ENCODE measurements around the gene NAA25. TPM values are rescaled to one million over a fixed set of nuclear protein-coding genes. Genes with fewer than 3 reads are reported as not detected.

Gene NAA25
- total RNA-seq, result 10 to 100 TPM; 28.1 to 46.5 (median 42.0) TPM
- polyA plus RNA-seq, result 10 to 100 TPM; 10.9 to 27.3 (median 12.3) TPM
- long read RNA-seq, donor 1, full-length matches to known transcripts, result 4 of 47 reads
- long read RNA-seq, donor 1, partial matches to known transcripts, result 32 of 47 reads
- long read RNA-seq, donor 1, other reads (novel, unspliced or antisense), result 11 of 47 reads
- long read RNA-seq, donor 2, full-length matches to known transcripts, result 1 of 89 reads
- long read RNA-seq, donor 2, partial matches to known transcripts, result 62 of 89 reads
- long read RNA-seq, donor 2, other reads (novel, unspliced or antisense), result 26 of 89 reads

DNA sequence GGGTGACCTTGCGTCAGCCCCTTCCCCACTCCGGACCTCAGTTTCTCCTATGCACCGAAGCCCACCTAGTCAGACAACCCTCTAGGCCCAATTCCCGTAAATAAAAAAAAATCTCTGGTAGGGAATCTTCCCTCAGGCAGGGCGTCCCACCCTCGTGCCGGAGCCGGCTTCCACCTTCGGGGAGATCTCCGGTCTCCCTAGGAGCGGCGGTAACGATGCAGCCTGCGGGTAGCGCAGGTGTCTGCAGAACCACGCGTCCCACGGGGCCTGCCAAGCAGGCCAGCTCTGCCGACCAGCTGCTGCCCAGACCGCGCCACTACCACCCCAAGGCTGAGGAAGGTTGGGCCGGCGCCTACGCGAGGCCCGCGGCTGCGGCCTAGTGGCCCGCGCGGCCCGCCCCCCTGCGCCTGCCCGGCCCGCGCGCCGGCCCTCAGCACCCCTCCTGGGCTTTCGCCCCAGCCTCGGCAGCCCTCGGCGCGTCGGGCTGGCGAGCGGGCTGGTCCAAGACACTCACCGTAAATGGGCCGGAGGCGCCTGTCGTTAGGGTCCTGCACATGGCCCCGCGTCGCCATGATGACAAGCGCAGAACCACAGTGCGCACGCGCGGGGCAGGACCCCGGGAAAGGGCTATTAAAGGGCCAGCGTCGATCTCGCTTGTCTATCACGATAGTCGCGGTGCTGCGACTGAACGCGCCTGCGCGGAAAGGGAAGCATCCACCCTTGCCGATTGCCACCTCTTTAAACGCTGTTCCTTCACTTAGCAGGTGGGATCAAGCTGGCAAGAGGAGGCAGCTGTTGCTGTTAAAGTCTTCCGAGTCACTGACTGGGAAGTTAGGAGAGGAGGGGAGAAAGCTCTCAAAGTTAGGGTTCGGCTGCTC, at the start of gene NAA25:
NAA25 (minus strand) TSS at position 582 of the 878 bp plus-strand sequence; CDS start at position 572, 10 bp downstream.
- peak within 1 kb of the TSS; percentile 89 for H3K27ac ChIP-seq
- H3K4me1 ChIP-seq, result peaks cover 36% of the 10 kb centered on the region
- TF ChIP-seq, protein P1, sequence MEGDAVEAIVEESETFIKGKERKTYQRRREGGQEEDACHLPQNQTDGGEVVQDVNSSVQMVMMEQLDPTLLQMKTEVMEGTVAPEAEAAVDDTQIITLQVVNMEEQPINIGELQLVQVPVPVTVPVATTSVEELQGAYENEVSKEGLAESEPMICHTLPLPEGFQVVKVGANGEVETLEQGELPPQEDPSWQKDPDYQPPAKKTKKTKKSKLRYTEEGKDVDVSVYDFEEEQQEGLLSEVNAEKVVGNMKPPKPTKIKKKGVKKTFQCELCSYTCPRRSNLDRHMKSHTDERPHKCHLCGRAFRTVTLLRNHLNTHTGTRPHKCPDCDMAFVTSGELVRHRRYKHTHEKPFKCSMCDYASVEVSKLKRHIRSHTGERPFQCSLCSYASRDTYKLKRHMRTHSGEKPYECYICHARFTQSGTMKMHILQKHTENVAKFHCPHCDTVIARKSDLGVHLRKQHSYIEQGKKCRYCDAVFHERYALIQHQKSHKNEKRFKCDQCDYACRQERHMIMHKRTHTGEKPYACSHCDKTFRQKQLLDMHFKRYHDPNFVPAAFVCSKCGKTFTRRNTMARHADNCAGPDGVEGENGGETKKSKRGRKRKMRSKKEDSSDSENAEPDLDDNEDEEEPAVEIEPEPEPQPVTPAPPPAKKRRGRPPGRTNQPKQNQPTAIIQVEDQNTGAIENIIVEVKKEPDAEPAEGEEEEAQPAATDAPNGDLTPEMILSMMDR (IDR thresholded peaks at IDR 0.05), result no peak
- 0% methylated on average over 59 to 74 of the region's 74 CpGs for WGBS, 3 donors
- ATAC-seq (peak; percentile 92 to 94 (median 92)), DNase-seq (peak; percentile 94 to 96)
- H3K36me3 ChIP-seq (ENCODE audit: insufficient read depth in 1 of 2, low read depth in 1 of 2), result peaks cover 0 to 10% of the 10 kb centered on the region in 2 donors
- intact Hi-C loops (cut with DNase I), result no loop called here
- H3K27me3 ChIP-seq (ENCODE audit: insufficient read depth in 3 of 3, low read length in 2 of 3), result no peaks in the 10 kb centered on the region
- no peaks in the 10 kb centered on the region for H3K9me3 ChIP-seq
- H3K4me3 ChIP-seq, result peak within 1 kb of the TSS; percentile 78

DNA sequence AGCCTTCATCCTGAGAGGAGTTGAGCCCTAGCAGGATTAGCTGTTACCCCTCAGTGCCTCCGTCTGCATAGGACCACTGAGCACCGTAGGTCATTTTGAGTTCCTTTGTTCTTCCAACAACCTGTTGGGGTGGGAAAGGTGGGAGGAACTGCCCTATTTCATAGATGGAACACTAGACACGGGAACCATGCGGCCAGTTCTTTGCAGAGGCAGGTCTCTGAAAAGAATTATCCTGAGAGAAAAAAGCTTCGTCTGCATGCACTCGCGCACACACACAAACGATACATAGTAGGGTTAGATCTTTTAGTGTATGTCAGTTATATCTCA, 45.3 kb upstream of the NAA25 start:
- H3K36me3 ChIP-seq (ENCODE audit: insufficient read depth in 1 of 2, low read depth in 1 of 2), result peaks cover 0 to 70% of the 10 kb centered on the region in 2 donors
- TF ChIP-seq, protein P1 (IDR thresholded peaks at IDR 0.05), result no peak
- H3K27ac ChIP-seq, result no peak overlapping the region
- H3K4me3 ChIP-seq, result no peak overlapping the region
- no peaks in the 10 kb centered on the region for H3K4me1 ChIP-seq
- no peak for DNase-seq
- no peaks in the 10 kb centered on the region for H3K27me3 ChIP-seq (ENCODE audit: insufficient read depth in 3 of 3, low read length in 2 of 3)
- no peaks in the 10 kb centered on the region for H3K9me3 ChIP-seq
- no peak for ATAC-seq
- WGBS, 3 donors, result 88 to 94% (median 88%) methylated on average over 8 of the region's 8 CpGs
- intact Hi-C loops (cut with DNase I), result no loop called here

DNA sequence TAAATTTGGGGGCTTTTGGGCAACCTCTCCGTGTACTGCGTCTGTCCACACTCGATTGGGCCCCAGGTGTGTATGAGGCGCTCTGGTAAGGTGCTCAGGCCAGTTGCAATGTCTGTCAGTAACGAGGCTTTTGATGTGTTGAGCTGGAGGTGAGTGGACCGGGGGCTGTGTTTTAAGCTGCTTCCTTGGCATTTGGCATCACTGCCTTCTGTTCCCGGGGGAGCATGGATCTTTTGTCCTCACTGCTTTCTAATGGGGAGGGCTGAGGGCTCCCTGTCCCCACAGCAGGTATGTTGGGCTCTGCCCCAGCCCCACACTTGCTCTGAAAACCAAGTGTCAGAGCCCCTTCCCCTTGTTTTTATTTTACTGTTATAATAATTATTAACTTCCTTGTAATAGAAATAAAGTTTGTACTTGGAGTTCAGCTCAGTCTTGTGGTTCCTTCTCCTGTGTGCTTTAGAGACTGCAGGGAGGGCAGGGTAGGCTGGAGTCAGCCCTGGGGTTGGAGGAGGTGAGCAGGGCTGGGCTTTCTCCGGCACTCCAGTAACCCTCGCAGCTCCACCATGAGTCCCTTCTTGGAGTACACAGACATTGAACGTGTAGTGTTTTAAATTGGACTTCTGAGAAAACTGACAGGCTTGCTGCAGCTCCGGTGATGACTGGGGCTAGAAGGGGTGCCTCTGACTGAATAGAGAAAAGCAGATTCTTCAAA, 44.8 kb upstream of the NAA25 start:
- intact Hi-C loops (cut with DNase I), result no loop called here
- Histone ChIP-seq H3K27me3 (ENCODE audit: insufficient read depth in 3 of 3, low read length in 2 of 3) (no peaks in the 10 kb centered on the region), H3K9me3 (no peaks in the 10 kb centered on the region), H3K4me3 (no peak overlapping the region), H3K4me1 (no peaks in the 10 kb centered on the region), H3K27ac (no peak overlapping the region), H3K36me3 (ENCODE audit: insufficient read depth in 1 of 2, low read depth in 1 of 2) (peaks cover 3 to 70% of the 10 kb centered on the region in 2 donors)
- DNase-seq (no peak), ATAC-seq (peak in 1 of 4 donors; percentile 42)
- WGBS, 3 donors, result 79 to 88% (median 82%) methylated on average over 11 of the region's 11 CpGs
- TF ChIP-seq, protein P1 (IDR thresholded peaks at IDR 0.05), result no peak

DNA sequence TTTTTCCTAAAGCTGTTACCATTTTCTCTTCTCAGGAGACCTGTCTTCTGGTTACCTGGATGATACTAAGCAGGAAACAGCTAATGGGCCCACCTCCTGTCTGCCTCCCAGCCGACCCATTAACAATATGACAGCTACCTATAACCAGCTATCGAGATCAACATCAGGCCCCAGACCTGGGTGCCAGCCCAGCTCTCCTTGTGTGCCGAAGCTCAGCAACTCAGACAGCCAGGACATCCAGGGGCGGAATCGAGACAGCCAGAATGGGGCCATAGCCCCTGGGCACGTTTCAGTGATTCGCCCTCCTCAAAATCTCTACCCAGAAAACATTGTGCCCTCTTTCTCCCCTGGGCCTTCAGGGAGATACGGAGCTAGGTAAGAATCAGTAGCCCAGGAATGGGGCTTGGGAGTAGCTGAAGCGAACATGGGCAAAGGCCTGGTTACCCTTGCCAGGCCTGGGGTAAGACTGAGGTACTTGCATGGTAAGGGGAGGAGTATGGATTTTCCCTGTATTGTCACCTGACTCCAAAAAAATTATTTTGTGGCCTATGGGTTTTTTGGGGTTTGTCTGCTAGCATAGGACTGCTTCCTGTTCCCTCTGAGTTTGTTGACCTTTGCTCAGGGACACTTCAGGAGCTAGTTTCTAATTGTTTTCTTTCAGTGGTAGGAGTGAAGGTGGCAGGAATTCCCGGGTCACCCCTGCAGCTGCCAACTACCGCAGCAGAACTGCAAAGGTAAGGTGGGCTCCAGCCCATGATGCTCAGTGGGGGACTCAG, 43.4 kb upstream of the NAA25 start:
- Histone ChIP-seq H3K4me3 (no peak overlapping the region), H3K27ac (no peak overlapping the region), H3K9me3 (no peaks in the 10 kb centered on the region), H3K36me3 (ENCODE audit: insufficient read depth in 1 of 2, low read depth in 1 of 2) (peaks cover 6 to 77% of the 10 kb centered on the region in 2 donors), H3K4me1 (no peaks in the 10 kb centered on the region), H3K27me3 (ENCODE audit: insufficient read depth in 3 of 3, low read length in 2 of 3) (no peaks in the 10 kb centered on the region)
- ATAC-seq (no peak), DNase-seq (no peak)
- WGBS, 3 donors, result 91 to 95% (median 95%) methylated on average over 11 of the region's 11 CpGs
- TF ChIP-seq, protein P1 (IDR thresholded peaks at IDR 0.05), result no peak
- intact Hi-C loops (cut with DNase I), result no loop called here
